HG02610 (cell line): ENCODE results near the gene APOC3.

Experiments used
- ATAC-seq: cut with Tn5 transposase; IDR thresholded peaks from one replicate; pipeline ENCODE4 v1.9.1; 2021; ENCODE audit warnings: mild to moderate bottlenecking, moderate library complexity; ENCODE audit not compliant: unreplicated experiment

The APOC3 gene

DNA sequence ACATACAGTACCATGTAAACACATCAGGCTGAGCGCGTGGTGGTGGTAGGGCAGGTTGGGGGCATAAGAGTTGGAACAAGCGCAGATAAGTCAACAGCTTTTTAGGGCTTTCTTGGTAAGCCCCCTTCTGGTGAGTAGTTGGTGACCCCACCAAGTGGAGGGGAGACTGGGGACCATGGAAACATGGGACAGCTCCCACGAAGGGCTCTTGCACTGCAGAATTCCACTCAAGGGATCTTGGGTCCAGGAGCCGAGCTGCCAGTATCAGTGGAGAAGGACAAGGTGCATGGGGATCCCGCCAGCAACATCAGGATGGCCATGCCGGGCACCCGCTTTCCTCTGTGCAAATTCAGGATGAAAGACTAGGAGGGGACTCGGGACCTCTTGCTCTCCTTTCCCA is 14.0 kb downstream of the APOC3 start:
- no peak for ATAC-seq

DNA sequence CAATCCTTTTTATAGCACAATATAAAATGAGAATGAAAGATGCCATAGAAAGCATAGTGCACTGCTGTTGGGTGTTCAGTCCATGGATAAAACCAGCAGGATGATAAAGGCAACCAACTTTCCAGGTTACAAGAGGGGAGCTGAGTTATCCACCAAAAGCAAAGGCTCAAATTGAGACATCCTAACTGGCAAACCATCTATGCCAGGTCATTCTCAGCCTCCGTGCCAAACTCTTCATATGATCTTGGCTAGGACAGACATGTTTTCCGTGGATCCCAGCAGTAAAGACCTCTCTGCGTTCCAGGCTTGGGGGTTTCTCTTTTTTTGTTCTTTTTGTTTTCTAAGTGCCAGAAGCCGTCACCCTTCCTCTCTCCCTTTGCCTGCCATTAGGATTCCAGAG is 15.0 kb downstream of the APOC3 start:
- ATAC-seq: no peak

DNA sequence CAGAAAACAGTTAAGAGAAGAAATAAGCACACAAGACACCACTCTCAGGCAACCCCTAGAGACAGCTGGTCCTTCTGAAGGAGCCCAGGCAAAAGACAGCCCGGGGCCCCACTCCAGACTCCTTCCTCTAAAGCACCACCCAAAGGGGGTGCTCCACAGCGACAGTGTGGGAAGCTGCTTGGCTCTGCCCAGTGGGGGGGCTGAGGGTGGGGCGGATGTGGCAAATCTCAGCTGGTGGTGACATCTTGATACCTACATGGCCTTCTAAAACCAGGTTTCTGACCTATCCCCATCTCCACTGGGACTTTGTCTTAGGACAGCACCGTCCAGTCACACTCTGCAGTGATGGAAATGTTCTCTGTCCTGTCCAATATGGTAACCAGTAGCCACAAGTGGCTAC is 17.9 kb downstream of the APOC3 start:
- ATAC-seq: no peak

DNA sequence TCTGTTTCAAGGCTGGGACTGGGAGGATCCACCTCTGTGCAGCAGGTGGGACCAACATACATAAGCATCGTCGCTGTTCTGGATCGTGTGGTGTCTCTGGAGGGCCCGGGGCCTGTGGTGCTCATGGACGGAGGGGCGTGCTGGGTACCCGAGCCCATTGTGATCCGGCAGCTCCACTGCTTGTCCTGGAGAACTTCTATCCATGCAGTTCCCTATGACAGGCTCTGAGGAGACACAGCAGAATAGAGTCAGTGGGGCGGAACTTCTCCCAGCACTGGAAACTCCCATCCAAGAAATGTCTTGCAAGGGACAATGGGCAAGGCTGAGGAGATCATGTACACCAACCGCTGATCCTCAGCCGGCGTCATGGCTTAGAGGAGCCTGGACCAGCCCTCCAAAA is 19.4 kb downstream of the APOC3 start:
- no peak for ATAC-seq

DNA sequence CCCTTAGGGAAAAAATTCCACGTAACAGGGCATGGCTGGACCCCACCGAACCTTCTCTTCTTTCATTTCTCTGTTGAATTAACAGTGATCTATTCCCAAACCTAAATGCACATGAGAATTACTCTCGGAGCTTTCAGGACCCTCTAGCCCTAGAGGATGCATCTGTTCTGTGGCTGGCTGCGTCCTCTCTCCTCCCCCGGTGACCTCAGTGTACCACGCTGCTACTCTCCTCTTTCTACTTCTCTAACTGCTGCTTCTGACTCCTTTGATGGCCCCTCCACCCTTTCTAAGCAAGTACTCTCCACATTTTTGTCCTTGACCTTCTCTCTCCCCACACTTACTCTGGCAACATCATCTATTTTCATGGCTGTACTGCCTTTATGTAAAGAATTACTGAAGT is 19.8 kb downstream of the APOC3 start:
- ATAC-seq: no peak

DNA sequence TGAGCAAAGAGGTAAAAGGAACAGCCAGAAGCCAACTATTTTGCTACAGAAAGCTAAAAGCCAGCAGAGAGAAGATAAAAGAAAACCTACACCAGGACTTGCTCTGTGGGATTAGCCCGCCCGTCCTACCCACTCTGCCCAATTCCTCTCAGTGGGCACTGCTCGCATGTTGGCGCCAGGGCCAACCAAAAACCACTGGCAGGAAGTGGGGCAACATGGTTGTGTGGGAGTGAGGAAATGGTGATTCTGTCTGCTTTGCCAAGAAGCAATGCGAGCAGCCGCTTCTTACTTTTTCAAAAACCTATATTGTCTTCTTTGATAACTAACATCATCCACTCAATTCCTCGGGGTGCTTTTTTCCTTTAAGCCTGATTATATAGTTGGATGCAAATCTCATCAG is 21.9 kb downstream of the APOC3 start:
- ATAC-seq: no peak

DNA sequence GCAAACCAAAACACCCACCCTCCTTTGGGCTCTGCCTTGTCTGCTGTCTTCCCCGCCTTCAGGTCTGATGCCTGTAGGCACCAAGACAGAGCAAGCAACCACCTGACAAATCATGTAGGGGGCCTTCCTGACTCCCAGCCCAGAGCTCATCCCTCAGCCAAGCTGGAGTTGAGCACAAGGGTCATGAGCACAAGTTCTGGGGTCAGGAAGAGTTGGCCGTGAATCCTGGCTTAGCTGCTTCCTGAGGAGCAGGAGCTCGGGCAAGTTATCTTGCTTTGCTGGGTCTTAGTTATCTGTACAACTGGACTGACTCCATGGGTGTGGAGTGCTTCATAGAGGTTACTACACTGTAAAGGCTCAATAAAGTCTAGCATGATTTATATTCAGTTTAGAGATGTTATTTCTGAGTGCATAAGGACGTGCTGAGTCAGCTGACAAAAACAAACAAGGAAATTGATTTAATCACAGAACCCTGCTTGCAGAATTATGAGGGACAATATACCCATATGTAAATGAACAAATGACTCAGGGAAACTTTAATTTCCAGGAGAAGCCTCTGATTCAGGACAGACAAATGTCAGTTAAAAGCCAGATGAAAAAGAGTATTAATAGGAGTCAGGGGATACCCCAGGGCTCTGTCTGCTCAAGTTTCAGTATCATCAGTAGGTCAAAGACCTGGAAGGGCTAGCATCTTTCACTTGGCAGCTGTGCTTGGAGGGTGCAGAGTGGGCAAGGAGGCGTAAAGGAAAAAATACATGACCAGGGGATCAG is 22.7 kb downstream of the APOC3 start:
- no peak for ATAC-seq

DNA sequence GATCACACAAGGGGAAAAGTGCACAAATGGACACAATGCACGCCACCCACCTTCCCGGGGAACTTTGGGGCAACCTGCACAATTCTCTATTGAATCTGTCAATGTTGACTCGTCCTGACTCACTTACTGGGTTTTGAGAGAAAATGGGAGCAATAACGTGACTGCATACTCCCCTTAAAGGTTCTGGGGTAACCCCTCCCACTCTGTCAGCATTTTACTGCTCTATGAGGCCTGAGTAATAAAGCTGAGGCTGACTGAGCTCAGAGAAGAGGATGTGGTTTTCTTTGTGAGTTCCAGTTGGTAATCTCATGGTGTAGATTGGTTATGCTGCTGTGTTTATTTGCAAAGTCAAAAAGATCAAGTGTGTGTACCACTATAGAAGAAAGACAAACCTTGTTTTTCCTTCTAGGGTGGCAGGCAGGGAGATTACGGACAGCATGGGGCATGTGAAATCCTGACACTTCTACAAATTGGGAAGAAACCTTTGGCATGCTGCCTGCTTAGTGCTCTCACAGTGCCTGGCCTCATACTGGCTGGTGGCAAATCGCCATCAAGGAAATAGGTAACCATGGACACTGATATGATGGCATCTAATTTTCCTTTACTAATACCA is 23.9 kb downstream of the APOC3 start:
- ATAC-seq: peak; percentile 95

DNA sequence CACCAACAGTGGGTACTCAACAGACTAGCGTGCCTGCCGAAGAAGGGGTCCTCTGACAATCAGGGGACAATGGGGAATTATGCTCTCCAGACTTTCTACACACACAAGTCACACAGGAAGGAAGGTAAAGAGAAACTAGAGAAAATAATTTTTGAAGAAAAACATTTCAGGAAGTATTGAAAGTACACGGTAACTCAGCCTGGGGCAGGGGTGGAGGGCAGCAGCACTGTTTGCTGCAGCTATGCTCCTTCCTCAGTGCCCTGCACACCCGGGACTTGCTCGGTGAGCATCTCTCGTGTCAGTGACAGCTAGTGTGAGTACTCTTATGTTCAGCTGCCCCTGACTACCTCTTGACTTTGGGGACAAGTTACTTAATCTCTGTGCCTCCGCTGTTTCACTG is 25.7 kb downstream of the APOC3 start:
- ATAC-seq: no peak

DNA sequence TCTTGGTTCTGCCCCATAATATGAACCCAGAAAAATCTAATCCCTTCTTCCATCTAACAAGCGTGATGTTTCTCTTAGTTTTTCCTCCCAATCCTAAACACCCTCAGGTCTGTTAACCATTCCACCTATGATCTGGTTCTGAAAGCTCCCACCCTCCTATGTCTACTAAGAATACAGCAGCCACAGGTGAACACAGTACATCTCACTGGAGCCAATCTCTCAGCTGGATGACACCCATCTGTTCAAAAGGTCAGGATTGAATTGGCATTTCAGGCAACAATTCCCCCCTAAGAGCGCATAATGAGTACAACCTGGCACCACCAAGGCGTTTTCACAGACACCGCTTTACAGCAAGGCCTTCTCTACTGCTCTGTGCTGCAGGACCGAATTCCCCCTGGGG is 26.7 kb downstream of the APOC3 start:
- no peak for ATAC-seq

DNA sequence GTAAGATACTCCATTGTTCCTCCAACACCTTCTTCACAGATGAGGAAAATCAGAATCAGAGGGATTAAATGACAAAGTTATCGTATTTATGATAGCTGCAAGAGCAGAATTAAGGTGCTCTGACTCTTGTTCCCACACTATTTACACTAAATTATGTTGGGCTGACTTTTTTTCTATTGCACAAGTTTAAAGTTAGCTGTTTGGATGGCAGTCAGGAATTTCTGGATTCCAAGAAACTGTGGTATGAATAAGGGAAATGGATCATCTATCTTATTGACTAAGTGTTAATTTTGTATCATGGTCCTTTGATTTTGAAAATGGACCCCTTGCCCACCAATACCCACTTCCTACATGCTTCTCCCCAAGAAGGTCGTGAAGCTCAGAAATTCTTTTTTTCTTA is 27.6 kb downstream of the APOC3 start:
- ATAC-seq: no peak

DNA sequence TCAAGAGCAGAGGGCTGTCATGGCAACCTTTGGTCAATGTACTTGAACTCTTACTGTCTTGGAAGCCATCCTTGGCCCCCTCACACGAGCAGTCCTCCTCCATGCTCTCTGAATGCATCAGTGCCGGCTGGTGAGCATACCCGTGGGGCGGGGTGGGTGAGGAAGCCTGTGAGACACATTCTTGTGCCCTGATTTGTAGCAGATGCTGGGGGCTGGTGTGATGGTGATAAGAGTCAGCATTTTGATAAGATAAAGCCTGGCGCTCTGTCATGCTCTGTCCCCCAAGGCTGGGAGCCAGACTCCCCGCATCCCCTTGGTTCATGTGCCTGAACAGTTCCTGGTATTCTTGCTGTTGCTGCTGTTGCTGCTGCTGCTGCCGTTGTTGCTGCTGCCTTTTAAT is 28.2 kb downstream of the APOC3 start:
- no peak for ATAC-seq

DNA sequence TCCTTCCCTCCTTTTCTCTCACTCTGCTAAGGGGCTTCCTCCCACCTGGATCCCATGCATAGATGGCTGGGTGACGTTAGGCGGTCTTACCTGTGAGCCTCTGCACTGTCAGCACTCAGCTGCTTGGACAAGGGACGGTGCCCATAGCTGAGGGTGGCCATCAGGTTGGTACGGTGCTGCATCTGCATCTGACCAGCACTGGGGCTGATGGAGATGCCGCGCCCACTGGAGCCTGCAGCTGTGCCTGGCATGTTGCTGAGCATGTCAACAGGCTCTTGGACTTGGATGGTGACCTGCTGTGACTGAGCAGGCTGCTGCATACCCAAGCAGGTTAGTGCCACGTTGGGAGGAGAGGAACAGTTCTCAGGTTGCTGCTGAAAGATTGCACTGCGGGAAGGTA is 29.5 kb downstream of the APOC3 start:
- no peak for ATAC-seq

DNA sequence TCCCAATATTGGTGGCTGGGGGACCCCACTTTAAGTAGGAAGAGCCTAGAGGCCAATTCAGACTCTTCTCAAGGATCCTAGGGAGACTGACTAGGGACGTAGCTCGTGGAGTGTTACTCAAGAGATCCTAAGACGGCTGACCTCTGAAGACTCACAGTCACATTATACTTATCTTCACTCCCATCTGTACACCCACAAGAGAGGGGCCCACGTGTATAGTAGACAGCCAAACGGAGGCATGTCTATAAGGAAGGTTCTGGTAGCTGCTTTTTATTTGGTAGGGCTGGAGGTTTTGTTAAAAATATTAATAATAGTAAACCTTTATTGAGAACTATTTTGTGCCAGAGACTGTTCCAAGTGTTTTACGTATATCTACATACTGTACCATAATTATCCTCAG is 30.6 kb downstream of the APOC3 start:
- no peak for ATAC-seq

DNA sequence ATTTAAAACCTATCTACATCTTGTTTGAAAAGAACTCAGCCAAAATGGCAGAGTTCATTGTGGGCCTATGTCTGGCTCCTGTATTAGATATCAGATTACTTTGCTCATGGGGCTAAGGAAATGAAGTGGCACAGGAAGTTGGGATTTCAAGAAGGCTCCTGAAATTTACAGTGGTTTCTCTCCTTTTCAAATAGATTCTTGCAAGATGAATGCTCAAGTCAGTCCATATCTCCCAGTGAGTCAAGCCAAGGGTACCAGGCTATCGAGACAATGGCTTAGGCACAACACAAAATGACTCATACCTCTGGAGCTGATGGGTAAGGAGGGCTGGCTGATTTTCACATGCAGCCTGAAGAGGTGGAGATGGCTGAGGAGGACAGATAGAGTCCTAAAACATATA is 31.8 kb downstream of the APOC3 start:
- no peak for ATAC-seq

DNA sequence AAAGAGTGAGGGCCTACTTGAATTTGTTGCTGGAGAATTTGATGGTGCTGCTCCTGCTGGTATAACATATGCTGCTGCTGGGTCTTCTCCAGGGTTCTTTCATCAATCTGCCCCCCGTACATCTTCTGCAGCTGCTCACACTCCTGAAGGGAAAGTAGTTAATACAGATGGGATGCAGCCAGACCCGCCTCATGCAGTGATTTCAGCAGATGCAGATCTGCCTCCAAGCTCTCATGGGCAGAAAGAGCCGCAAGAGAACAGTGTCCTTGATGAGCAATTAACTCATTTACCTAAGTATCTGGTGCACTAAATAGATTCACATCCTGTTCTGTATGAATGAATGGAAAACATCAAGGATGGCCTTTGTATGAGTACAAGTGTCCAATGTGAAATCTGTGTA is 32.5 kb downstream of the APOC3 start:
- ATAC-seq: no peak

DNA sequence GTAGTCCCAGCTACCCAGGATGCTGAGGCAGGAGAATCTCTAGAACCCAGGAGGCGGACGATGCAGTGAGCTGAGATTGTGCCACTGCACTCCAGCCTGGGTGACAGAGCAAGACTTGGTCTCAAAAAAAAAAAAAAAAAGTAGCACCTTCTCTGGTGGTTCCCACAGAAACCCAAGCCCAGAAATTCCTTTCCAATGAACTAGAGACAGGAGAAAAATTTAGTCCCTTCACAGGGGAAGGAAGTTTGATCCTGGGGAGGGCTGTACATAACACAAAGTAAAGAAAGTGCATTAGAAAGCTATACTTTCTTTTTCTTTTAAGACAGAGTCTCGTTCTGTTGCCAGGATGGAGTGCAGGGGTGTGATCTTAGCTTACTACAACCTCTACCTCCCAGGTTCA is 33.2 kb downstream of the APOC3 start:
- ATAC-seq: no peak

DNA sequence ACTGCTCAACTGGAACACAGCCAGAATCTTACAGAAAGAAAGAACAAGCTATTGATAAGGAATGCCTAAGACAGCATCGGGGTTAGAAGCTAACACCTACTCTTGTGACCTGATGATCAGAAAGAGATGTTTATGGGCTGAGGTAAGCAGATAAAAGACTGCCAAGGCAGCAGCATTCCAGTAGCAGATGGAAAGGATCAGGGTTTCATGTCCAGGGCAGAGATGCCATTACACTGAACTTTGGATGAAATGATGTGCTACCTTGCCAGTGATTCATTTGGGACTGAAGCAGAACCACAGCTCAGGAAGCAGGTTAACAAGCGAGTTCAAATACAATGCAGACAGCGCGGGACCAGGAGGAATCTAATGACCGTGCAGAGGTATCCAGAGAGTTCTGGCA is 34.8 kb downstream of the APOC3 start:
- ATAC-seq: no peak

DNA sequence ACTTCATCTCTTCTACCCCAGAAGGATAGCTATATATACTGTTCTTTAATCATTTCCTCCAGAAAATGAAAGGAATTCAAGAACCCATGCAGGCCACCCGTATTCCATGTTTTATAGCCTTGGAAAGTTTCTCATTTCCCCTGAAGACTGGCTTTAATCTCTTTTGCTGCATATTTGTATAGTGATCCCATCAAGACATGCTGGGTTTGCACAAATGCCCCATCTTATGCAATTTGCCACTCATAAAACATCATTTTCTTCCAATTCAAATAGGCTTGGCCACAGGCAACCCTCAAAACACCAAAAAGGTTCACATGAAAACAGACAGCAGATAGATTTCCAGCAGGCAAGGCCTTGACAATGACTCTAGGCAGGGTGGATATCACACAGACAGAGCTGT is 36.0 kb downstream of the APOC3 start:
- ATAC-seq: no peak

DNA sequence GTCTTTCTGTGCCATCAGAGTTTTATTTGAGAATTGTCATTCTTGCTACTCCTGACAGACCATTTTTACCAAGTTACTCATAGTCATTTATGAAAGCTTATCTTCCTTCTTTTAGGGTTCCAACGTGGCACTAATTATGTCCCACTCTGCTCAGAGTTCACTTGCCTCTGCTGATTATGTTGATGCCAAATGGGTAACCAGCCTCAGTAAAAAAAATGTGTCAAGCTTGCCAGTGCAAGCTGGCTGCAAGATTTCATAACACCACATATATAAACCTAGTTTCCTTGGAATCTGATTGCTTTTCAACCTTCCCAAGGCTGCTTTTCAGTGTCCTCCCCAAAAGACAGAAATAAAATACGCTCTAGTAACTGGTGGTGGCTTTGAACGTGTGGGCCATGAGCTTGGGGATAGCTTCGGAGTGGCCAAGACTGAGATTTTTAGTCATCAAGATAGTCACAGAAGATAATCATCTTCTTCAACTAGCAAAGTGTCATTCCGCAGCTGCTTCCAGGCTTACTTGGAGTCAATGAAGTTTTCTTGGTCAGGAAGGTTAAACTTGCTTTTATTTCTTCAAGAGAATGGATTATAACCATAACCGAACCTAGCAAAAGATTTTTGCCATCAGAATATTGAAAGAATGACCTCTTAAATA is 37.2 kb downstream of the APOC3 start:
- ATAC-seq: no peak

DNA sequence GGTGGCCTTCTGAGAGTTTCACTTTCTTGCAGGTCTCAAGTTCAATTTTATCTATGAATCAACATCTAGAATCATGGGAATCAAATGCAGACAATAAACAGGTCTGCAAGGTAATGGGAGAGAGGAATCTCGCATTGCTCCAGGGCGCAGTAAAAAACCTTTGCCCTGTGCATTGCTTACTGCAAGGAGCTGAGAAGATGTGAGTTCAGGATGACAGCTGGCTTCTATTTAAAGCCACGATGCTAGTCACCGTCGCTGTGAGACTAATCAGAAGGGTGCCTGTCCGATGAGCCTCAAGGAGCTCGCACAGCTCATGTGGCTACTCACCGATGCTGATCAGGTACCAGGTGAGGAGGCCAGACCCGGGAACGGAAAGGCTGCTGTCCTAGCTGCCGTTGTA is 37.9 kb downstream of the APOC3 start:
- ATAC-seq: no peak

DNA sequence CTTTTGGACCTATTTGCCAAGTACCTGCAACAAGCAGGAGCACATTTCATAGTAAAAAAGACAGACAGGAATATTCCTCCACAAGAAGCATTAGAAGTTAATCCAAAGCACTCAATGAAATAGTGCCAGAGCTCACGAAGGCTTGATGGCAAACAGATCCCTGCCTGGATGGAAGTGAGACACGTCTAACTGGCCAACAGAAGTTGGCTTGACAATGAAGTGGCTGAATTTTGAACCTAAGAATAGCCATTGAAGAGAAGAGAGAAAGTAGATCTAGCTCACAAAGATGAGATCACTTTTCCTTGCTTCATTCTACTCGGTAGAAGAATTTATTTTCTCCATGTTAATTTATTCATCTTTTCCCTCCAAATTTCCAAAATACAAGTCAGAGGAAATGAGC is 38.4 kb downstream of the APOC3 start:
- ATAC-seq: no peak
